Iris pigment epithelial cell (primary cell): ENCODE data around the gene ARL2BP.
"Not testable (repeated sequence)": the region's sequence is repeated elsewhere in the genome, so short reads cannot be mapped to it uniquely, and the experiment has no call there.

ENCODE experiments used
- DNase-seq: peaks from one replicate; pipeline ENCODE4 v3.0.0-alpha.2; 2011; ENCODE audit warnings: low read depth

ARL2BP gene

GRCh38 chr16:57244767-57245471, at the start of gene ARL2BP:
Gene ARL2BP, plus strand, starts transcription at chr16:57245259. Its CDS starts 109 bp downstream, at chr16:57245368.
- DNase-seq: peak; percentile 98

GRCh38 chr16:57196286-57196685, 48.8 kb upstream of the ARL2BP start:
- no peak for DNase-seq

GRCh38 chr16:57196753-57197152, 48.3 kb upstream of the ARL2BP start:
- DNase-seq: no peak

- DNase-seq: not testable (repeated sequence)
Measured at GRCh38 chr16:57200321-57200720, 44.7 kb upstream of the ARL2BP start.

- DNase-seq: not testable (repeated sequence)
Measured at GRCh38 chr16:57200926-57201325, 44.1 kb upstream of the ARL2BP start.

- DNase-seq: no peak
Measured at GRCh38 chr16:57202095-57202886, 42.8 kb upstream of the ARL2BP start.

GRCh38 chr16:57203451-57203850, 41.6 kb upstream of the ARL2BP start:
- no peak for DNase-seq

- DNase-seq: no peak
Measured at GRCh38 chr16:57204675-57205074, 40.4 kb upstream of the ARL2BP start.

- DNase-seq: no peak
Measured at GRCh38 chr16:57208926-57209325, 36.1 kb upstream of the ARL2BP start.

- no peak for DNase-seq
Measured at GRCh38 chr16:57209780-57210179, 35.3 kb upstream of the ARL2BP start.

- DNase-seq: peak; percentile 31
Measured at GRCh38 chr16:57213462-57213861, 31.6 kb upstream of the ARL2BP start.

GRCh38 chr16:57216968-57217367, 28.1 kb upstream of the ARL2BP start:
- DNase-seq: no peak

GRCh38 chr16:57223057-57223456, 22.0 kb upstream of the ARL2BP start:
- DNase-seq: no peak

GRCh38 chr16:57224651-57225335, 20.3 kb upstream of the ARL2BP start:
- DNase-seq: no peak

GRCh38 chr16:57225978-57226377, 19.1 kb upstream of the ARL2BP start:
- no peak for DNase-seq

GRCh38 chr16:57226701-57227621, 18.1 kb upstream of the ARL2BP start:
- DNase-seq: no peak

- DNase-seq: no peak
Measured at GRCh38 chr16:57229079-57229478, 16.0 kb upstream of the ARL2BP start.

GRCh38 chr16:57231821-57232350, 13.2 kb upstream of the ARL2BP start:
- DNase-seq: no peak

GRCh38 chr16:57233944-57234706, 10.9 kb upstream of the ARL2BP start:
- DNase-seq: no peak

GRCh38 chr16:57234707-57235092, 10.4 kb upstream of the ARL2BP start:
- DNase-seq: no peak
